H1 (cell line): ENCODE measurements around the gene ADAMTS8. TPM values are rescaled to one million over a fixed set of nuclear protein-coding genes. Genes with fewer than 3 reads are reported as not detected.

Experiments
- CTCF ChIA-PET: fragments of 300-600 bp; sonication (Branson Sonifier 250); formaldehyde crosslinking; loops from one replicate; lab custom pipeline; 2021; ENCODE audit not compliant: partially characterized antibody; lab: Charles Lee
- POLR2A ChIA-PET: fragments of 300-600 bp; sonication (Branson Sonifier 250); formaldehyde crosslinking; loops from one replicate; lab custom pipeline; 2021; ENCODE audit warnings: inconsistent platforms; ENCODE audit not compliant: partially characterized antibody; lab: Charles Lee
- DNase-seq, 2 experiments: peaks; one replicate each; pipeline versions ENCODE4 v3.0.0 to v3.0.0-alpha.2; 2010 to 2022; ENCODE audit warnings: low spot score in 2 of 2, low read depth in 1 of 2, mixed read lengths in 1 of 2
- FAIRE-seq: peaks from 2 replicates; lab custom pipeline; 2011; peaks lifted over from hg19 to GRCh38; lab: Jason Lieb, UNC
- H2AFZ ChIP-seq: 2 replicates; pipeline ENCODE4 v1.8.1; 2012; ENCODE audit warnings: low read length, inconsistent platforms
- H2AK5ac ChIP-seq: 2 replicates; pipeline ENCODE4 v1.6.1; 2013; ENCODE audit warnings: low read depth, low read length
- H2BK120ac ChIP-seq: replicated peaks from 2 replicates; pipeline ENCODE3; 2013; ENCODE audit warnings: low read depth, low read length, inconsistent platforms
- H2BK12ac ChIP-seq: 2 replicates; pipeline ENCODE4 v1.6.1; 2013; ENCODE audit warnings: low read depth, low read length
- H2BK15ac ChIP-seq: 2 replicates; pipeline ENCODE4 v1.6.1; 2013; ENCODE audit warnings: low read length
- H2BK20ac ChIP-seq: 2 replicates; pipeline ENCODE4 v1.6.1; 2013; ENCODE audit warnings: low read length
- H2BK5ac ChIP-seq: 2 replicates; pipeline ENCODE4 v1.6.1; 2013; ENCODE audit warnings: low read depth, low read length
- H3K14ac ChIP-seq: 2 replicates; pipeline ENCODE4 v1.6.1; 2013; ENCODE audit warnings: inconsistent platforms; ENCODE audit not compliant: insufficient read length
- H3K18ac ChIP-seq: 2 replicates; pipeline ENCODE4 v1.6.1; 2013; ENCODE audit warnings: low read length; ENCODE audit errors: extremely low read depth
- H3K23ac ChIP-seq: 2 replicates; pipeline ENCODE4 v1.6.1; 2013; ENCODE audit warnings: inconsistent platforms; ENCODE audit not compliant: insufficient read length
- H3K23me2 ChIP-seq: 2 replicates; pipeline ENCODE4 v1.6.1; 2013; ENCODE audit warnings: low read depth, low read length
- H3K27ac ChIP-seq: 2 replicates; pipeline ENCODE4 v1.6.1; 2011; ENCODE audit warnings: low read depth, low read length, inconsistent platforms
- H3K27me3 ChIP-seq, 4 experiments: replicated peaks in 1 of 4; 1 replicate in 1 of 4; 2 replicates in 3 of 4; pipeline versions ENCODE4 v1.6.1 to v1.8.1; 2011 to 2013; ENCODE audit warnings: low read length in 3 of 4, mild to moderate bottlenecking in 3 of 4, inconsistent platforms in 2 of 4, mixed read lengths in 2 of 4, moderate library complexity in 1 of 4; ENCODE audit not compliant: control insufficient read depth in 3 of 4, insufficient read depth in 3 of 4; ENCODE audit errors: extremely low read depth in 1 of 4
- H3K36me3 ChIP-seq, 4 experiments: 2 replicates each; pipeline versions ENCODE4 v1.6.1 to v1.8.1; 2011 to 2013; ENCODE audit warnings: mild to moderate bottlenecking in 4 of 4, low read length in 3 of 4, moderate library complexity in 2 of 4, control low read depth in 1 of 4, inconsistent platforms in 1 of 4; ENCODE audit not compliant: insufficient read depth in 4 of 4, control insufficient read depth in 2 of 4
- H3K4ac ChIP-seq: replicated peaks from 2 replicates; pipeline ENCODE3; 2013; ENCODE audit warnings: low read length, low read depth, mixed read lengths, inconsistent platforms; ENCODE audit not compliant: insufficient read length
- H3K4me1 ChIP-seq, 4 experiments: replicated peaks in 1 of 4; 1 replicate in 1 of 4; 2 replicates in 3 of 4; pipeline versions ENCODE4 v1.6.1 to v1.8.1; 2011 to 2013; ENCODE audit warnings: low read length in 3 of 4, inconsistent platforms in 2 of 4, mixed read lengths in 1 of 4; ENCODE audit not compliant: insufficient read depth in 4 of 4, control insufficient read depth in 3 of 4
- H3K4me2 ChIP-seq, 2 experiments: 2 replicates each; pipeline versions ENCODE4 v1.6.1 to v1.8.1; 2011 to 2013; ENCODE audit warnings: low read depth in 2 of 2, low read length in 2 of 2, control low read depth in 1 of 2, inconsistent platforms in 1 of 2, mild to moderate bottlenecking in 1 of 2; ENCODE audit not compliant: insufficient read depth in 1 of 2
- H3K4me3 ChIP-seq, 4 experiments: fragments of 200-600, 300-600 bp in 1 of 4; sonication (generic), shearing (Covaris generic), sonication (Bioruptor Twin) in 1 of 4; 2 replicates each; pipeline versions ENCODE4 v1.5.1 to v1.8.1; 2011 to 2016; ENCODE audit warnings: low read length in 4 of 4, low read depth in 3 of 4, control low read depth in 2 of 4, inconsistent platforms in 2 of 4, mild to moderate bottlenecking in 2 of 4, mixed read lengths in 1 of 4, moderate library complexity in 1 of 4; ENCODE audit not compliant: insufficient read depth in 2 of 4; ENCODE audit errors: extremely low read depth in 1 of 4
- H3K56ac ChIP-seq: replicated peaks from 2 replicates; pipeline ENCODE3; 2013; ENCODE audit warnings: low read depth, mild to moderate bottlenecking, mixed read lengths, low read length, inconsistent platforms; ENCODE audit not compliant: insufficient read length
- H3K79me1 ChIP-seq: 2 replicates; pipeline ENCODE4 v1.6.1; 2013; ENCODE audit warnings: low read depth, low read length, control low read depth
- H3K79me2 ChIP-seq, 2 experiments: 2 replicates each; pipeline versions ENCODE4 v1.6.1 to v1.8.1; 2012 to 2013; ENCODE audit warnings: low read length in 2 of 2, mild to moderate bottlenecking in 2 of 2, inconsistent platforms in 1 of 2; ENCODE audit not compliant: insufficient read depth in 2 of 2, control insufficient read depth in 1 of 2
- H3K9ac ChIP-seq, 4 experiments: replicated peaks in 1 of 4; 1 replicate in 1 of 4; 2 replicates in 3 of 4; pipeline versions ENCODE4 v1.6.1 to v1.8.1; 2011 to 2013; ENCODE audit warnings: low read depth in 3 of 4, low read length in 3 of 4, control low read depth in 2 of 4, mild to moderate bottlenecking in 2 of 4, moderate library complexity in 2 of 4, inconsistent platforms in 1 of 4; ENCODE audit errors: extremely low read depth in 1 of 4
- H3K9me3 ChIP-seq, 2 experiments: 2 replicates each; pipeline versions ENCODE4 v1.6.1 to v1.8.1; 2012 to 2013; ENCODE audit warnings: mild to moderate bottlenecking in 2 of 2, moderate library complexity in 2 of 2, control low read depth in 1 of 2, inconsistent platforms in 1 of 2, low read depth in 1 of 2, low read length in 1 of 2, mixed read lengths in 1 of 2; ENCODE audit not compliant: insufficient read depth in 2 of 2
- H4K20me1 ChIP-seq, 2 experiments: replicated peaks in 1 of 2; 2 replicates each; pipeline versions ENCODE3 to v1.8.1; 2011 to 2013; ENCODE audit warnings: inconsistent platforms in 2 of 2, low read length in 2 of 2, mild to moderate bottlenecking in 1 of 2; ENCODE audit not compliant: insufficient read depth in 2 of 2, control insufficient read depth in 1 of 2
- H4K5ac ChIP-seq: 2 replicates; pipeline ENCODE4 v1.6.1; 2013; ENCODE audit warnings: low read length, low read depth, mixed read lengths, inconsistent platforms; ENCODE audit not compliant: insufficient read length
- H4K8ac ChIP-seq: 2 replicates; pipeline ENCODE4 v1.8.0; 2013; ENCODE audit warnings: mild to moderate bottlenecking, moderate library complexity, low read length, inconsistent platforms; ENCODE audit not compliant: insufficient read depth; ENCODE audit errors: extremely low read depth
- H4K91ac ChIP-seq: replicated peaks from 2 replicates; pipeline ENCODE3; 2013; ENCODE audit warnings: low read length, mixed read lengths, inconsistent platforms; ENCODE audit not compliant: insufficient read length
- ATF2 ChIP-seq: IDR thresholded peaks from 2 replicates; pipeline ENCODE4 v1.6.1; 2012; ENCODE audit warnings: low read length, inconsistent platforms
- CREB1 ChIP-seq: IDR thresholded peaks from 2 replicates; pipeline ENCODE4 v1.6.1; 2012; ENCODE audit warnings: inconsistent platforms
- CTCF ChIP-seq, 3 experiments: IDR thresholded peaks; 1 replicate in 2 of 3; 2 replicates in 1 of 3; pipeline versions ENCODE4 v1.5.1 to v1.6.1; 2011; ENCODE audit warnings: low read length in 3 of 3, mild to moderate bottlenecking in 3 of 3, inconsistent platforms in 2 of 3, low read depth in 1 of 3, moderate library complexity in 1 of 3; ENCODE audit not compliant: insufficient read depth in 1 of 3; ENCODE audit errors: control extremely low read depth in 1 of 3
- E2F6 ChIP-seq: IDR thresholded peaks from 2 replicates; pipeline ENCODE4 v1.6.1; 2012; ENCODE audit warnings: inconsistent platforms
- MAFK ChIP-seq: IDR thresholded peaks from 2 replicates; pipeline ENCODE4 v1.6.1; 2012; ENCODE audit warnings: low read depth, mild to moderate bottlenecking, improper control_type of control experiment, low read length
- RAD21 ChIP-seq, 2 experiments: IDR thresholded peaks in 1 of 2; conservative IDR thresholded peaks in 1 of 2; 2 replicates each; pipeline ENCODE4 v1.6.1; 2011; ENCODE audit warnings: low read depth in 2 of 2, low read length in 2 of 2, improper control_type of control experiment in 1 of 2, inconsistent platforms in 1 of 2, mild to moderate bottlenecking in 1 of 2, moderate library complexity in 1 of 2
- SP1 ChIP-seq: IDR thresholded peaks from 2 replicates; pipeline ENCODE4 v1.6.1; 2011; ENCODE audit warnings: low read depth, low read length
- WGBS, 2 experiments: shearing (Covaris generic) in 1 of 2; methylation state at CpG; one replicate each; pipeline versions ENCODE4 v1.1.6 to v1.1.7; 2013 to 2015; ENCODE audit warnings: low lambda C conversion rate in 2 of 2, mixed read lengths in 2 of 2, inconsistent platforms in 1 of 2, low coverage in 1 of 2, missing lambda C conversion rate in 1 of 2; ENCODE audit not compliant: insufficient replicate concordance in 2 of 2, insufficient coverage in 1 of 2, insufficient read length in 1 of 2; ENCODE audit errors: extremely low coverage in 1 of 2, missing lambda C conversion rate in 1 of 2; 5-methylcytosine and 5-hydroxymethylcytosine counted together
- polyA plus RNA-seq, 7 experiments: library from polyadenylated mRNA; depleted of rRNA in 3 of 7; stranded (reverse) in 5 of 7; unstranded in 2 of 7; fragments of >200 nt in 5 of 7; fragments of 200-250 nt in 2 of 7; gene quantifications; 1 replicate in 5 of 7; 2 replicates in 1 of 7; 4 replicates in 1 of 7; pipeline versions ENCODE4 v1.2.1 to v1.2.3, GENCODE V29; 2011 to 2013; ENCODE audit warnings: missing spikeins in 2 of 7, mixed read lengths in 2 of 7
- total RNA-seq: library from RNA; stranded (reverse); fragmentation: NEBNext Ultra II Directional; extraction: Animal tissue kit (Norgen Biotek cat#: 25700); gene quantifications from 2 replicates; pipeline ENCODE4 v1.2.1, GENCODE V29; 2021

The ADAMTS8 gene
- total and polyA plus RNA-seq, 2 of the 8 experiments (the other 6 are each of a cell fraction or from before 2014, with no cell fraction given) = 9.3 to 16.6 TPM

GRCh38 chr11:130389335-130389935, 39.0 kb downstream of the ADAMTS8 start:
- Histone ChIP-seq H2BK120ac (no peak overlapping the region), H2BK15ac (no peak overlapping the region), H2BK20ac (peak overlapping the region; percentile 83; the same call in 1 of the 2 replicates), H3K79me1 (no peaks in the 10 kb centered on the region), H3K23ac (no peak overlapping the region), H2AFZ (no peak overlapping the region), H2BK5ac (no peak overlapping the region), H3K27me3 (no peaks in the 10 kb centered on the region; a peak in 1 of 7 replicates), H3K4me2 (no peak overlapping the region), H3K4me3 (no peak overlapping the region), H3K18ac (no peak overlapping the region), H4K5ac (no peak overlapping the region), H3K9ac (0 out of 7 replicates have a peak overlapping the region, but pooled peaks of 1 of the 4 experiments have one; percentile 10), H3K27ac (no peak overlapping the region), H3K4me1 (peaks cover 0 to 6% (median 1%) of the 10 kb centered on the region in 4 experiments; a peak in 3 of 7 replicates), H3K14ac (no peak overlapping the region), H2AK5ac (no peak overlapping the region), H3K4ac (no peak overlapping the region), H4K20me1 (no peaks in the 10 kb centered on the region), H3K56ac (no peak overlapping the region), H3K23me2 (no peaks in the 10 kb centered on the region), H2BK12ac (0 out of 2 replicates have a peak overlapping the region, but pooled peaks have one; percentile 3), H4K8ac (no peak overlapping the region), H3K36me3 (no peaks in the 10 kb centered on the region), H3K79me2 (no peaks in the 10 kb centered on the region), H3K9me3 (no peaks in the 10 kb centered on the region), H4K91ac (no peak overlapping the region)
- ChIA-PET CTCF (interaction anchor here (0.6 to 2.2 kb wide), 12 partner anchors 12 to 818 kb away, joined by 3 to 14 read pairs (median 6); no protein-coding TSS in a partner anchor), POLR2A (interaction anchor here (0.9 to 4.0 kb wide), 3 partner anchors 9 to 15 kb away, joined by 3 to 18 read pairs (median 3); no protein-coding TSS in a partner anchor)
- WGBS, 2 experiments = 93% methylated on average over 16 of the region's 16 CpGs; no CpG with 5 or more reads in 1 of the 2 experiments
- no peak for DNase-seq
- no peak for FAIRE-seq
- TF ChIP-seq RAD21 (IDR thresholded peaks at IDR 0.05 in 1 of 2, conservative IDR thresholded peaks at IDR 0.05 in 1 of 2; ENCODE audit: low read depth in 2 of 2, low read length in 2 of 2) (no peak), ATF2 (no peak), SP1 (no peak), CTCF (IDR thresholded peaks at IDR 0.05; ENCODE audit: control extremely low read depth in 1 of 3, insufficient read depth in 1 of 3, low read depth in 1 of 3, low read length in 3 of 3) (no peak), E2F6 (no peak), CREB1 (no peak), MAFK (no peak)
